ENCODE results near the gene PDHX.

Gene PDHX

GRCh38 chr11:34970480-34970879, 54.1 kb downstream of the PDHX start:
- no peak overlapping the region for H3K27ac ChIP-seq (ENCODE audit: low read depth, low read length)
- no peak overlapping the region for H3K4me3 ChIP-seq (ENCODE audit: low read depth in 1 of 2, low read length in 2 of 2)
- no peaks in the 10 kb centered on the region for H3K27me3 ChIP-seq (ENCODE audit: control insufficient read depth in 1 of 2, insufficient read depth in 2 of 2, low read length in 2 of 2)
- H3K36me3 ChIP-seq (ENCODE audit: control insufficient read depth in 1 of 2, insufficient read depth in 2 of 2, low read length in 2 of 2): peaks cover 4 to 20% of the 10 kb centered on the region in 2 donors
- no peak overlapping the region for H3K9ac ChIP-seq (ENCODE audit: low read depth in 1 of 2, low read length in 2 of 2)
- H3K4me1 ChIP-seq (ENCODE audit: control insufficient read depth in 1 of 2, insufficient read depth in 2 of 2, low read length in 2 of 2): no peaks in the 10 kb centered on the region
- no peaks in the 10 kb centered on the region for H3K9me3 ChIP-seq (ENCODE audit: control insufficient read depth in 1 of 2, low read length in 2 of 2)

GRCh38 chr11:34971928-34972327, 55.5 kb downstream of the PDHX start:
- H3K9me3 ChIP-seq (ENCODE audit: control insufficient read depth in 1 of 2, low read length in 2 of 2): no peaks in the 10 kb centered on the region
- H3K36me3 ChIP-seq (ENCODE audit: control insufficient read depth in 1 of 2, insufficient read depth in 2 of 2, low read length in 2 of 2): peaks cover 7 to 16% of the 10 kb centered on the region in 2 donors
- H3K27me3 ChIP-seq (ENCODE audit: control insufficient read depth in 1 of 2, insufficient read depth in 2 of 2, low read length in 2 of 2): no peaks in the 10 kb centered on the region
- H3K27ac ChIP-seq (ENCODE audit: low read depth, low read length): no peak overlapping the region
- H3K9ac ChIP-seq (ENCODE audit: low read depth in 1 of 2, low read length in 2 of 2): no peak overlapping the region
- H3K4me1 ChIP-seq (ENCODE audit: control insufficient read depth in 1 of 2, insufficient read depth in 2 of 2, low read length in 2 of 2): peaks cover 0 to under 1% of the 10 kb centered on the region in 2 donors
- H3K4me3 ChIP-seq (ENCODE audit: low read depth in 1 of 2, low read length in 2 of 2): no peak overlapping the region

DNA sequence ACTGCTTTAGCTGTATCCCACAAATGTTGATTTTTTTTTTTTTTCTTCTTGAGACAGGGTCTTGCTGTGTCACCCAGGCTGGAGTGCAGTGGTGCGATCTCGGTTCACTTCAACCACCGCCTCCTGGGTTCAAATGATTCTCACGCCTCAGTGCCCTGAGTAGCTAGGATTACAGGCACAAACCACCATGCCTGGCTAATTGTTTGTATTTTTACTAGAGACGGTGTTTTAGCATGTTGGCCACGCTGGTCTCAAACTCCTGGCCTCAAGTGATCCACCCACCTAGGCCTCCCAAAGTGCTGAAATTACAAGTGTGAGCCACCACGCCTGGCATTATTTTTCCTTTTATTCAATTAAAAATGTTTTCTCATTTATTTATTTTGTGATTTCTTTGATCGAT, 55.9 kb downstream of the PDHX start:
- H3K27ac ChIP-seq (ENCODE audit: low read depth, low read length): no peak overlapping the region
- H3K4me3 ChIP-seq (ENCODE audit: low read depth in 1 of 2, low read length in 2 of 2): no peak overlapping the region
- no peak overlapping the region for H3K9ac ChIP-seq (ENCODE audit: low read depth in 1 of 2, low read length in 2 of 2)
- H3K9me3 ChIP-seq (ENCODE audit: control insufficient read depth in 1 of 2, low read length in 2 of 2): no peaks in the 10 kb centered on the region
- peaks cover 0 to 4% of the 10 kb centered on the region in 2 donors for H3K4me1 ChIP-seq (ENCODE audit: control insufficient read depth in 1 of 2, insufficient read depth in 2 of 2, low read length in 2 of 2)
- no peaks in the 10 kb centered on the region for H3K27me3 ChIP-seq (ENCODE audit: control insufficient read depth in 1 of 2, insufficient read depth in 2 of 2, low read length in 2 of 2)
- peaks cover 7 to 16% of the 10 kb centered on the region in 2 donors for H3K36me3 ChIP-seq (ENCODE audit: control insufficient read depth in 1 of 2, insufficient read depth in 2 of 2, low read length in 2 of 2)

DNA sequence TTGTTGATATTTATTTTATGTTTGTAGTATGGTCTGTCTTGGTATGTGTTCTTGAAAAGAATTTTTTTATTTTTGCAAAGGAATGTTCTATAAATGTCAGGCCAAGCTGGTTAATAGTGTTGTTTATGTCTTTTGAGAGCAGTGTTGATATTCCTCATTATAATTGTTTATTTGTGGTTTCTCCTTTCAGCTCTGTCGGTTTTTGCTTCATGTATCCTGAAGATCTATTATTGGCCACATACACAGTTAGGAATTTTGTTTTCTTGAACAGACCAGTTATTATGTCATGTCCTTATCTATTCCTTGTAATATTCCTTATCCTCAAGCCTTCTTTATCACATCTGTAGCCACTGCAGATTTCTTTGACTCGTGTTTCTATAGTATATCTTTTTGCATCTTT, 56.5 kb downstream of the PDHX start:
- Histone ChIP-seq H3K9ac (ENCODE audit: low read depth in 1 of 2, low read length in 2 of 2) (no peak overlapping the region), H3K9me3 (ENCODE audit: control insufficient read depth in 1 of 2, low read length in 2 of 2) (no peaks in the 10 kb centered on the region), H3K4me1 (ENCODE audit: control insufficient read depth in 1 of 2, insufficient read depth in 2 of 2, low read length in 2 of 2) (peaks cover 0 to 4% of the 10 kb centered on the region in 2 donors), H3K27ac (ENCODE audit: low read depth, low read length) (no peak overlapping the region), H3K36me3 (ENCODE audit: control insufficient read depth in 1 of 2, insufficient read depth in 2 of 2, low read length in 2 of 2) (peaks cover 7 to 15% of the 10 kb centered on the region in 2 donors), H3K27me3 (ENCODE audit: control insufficient read depth in 1 of 2, insufficient read depth in 2 of 2, low read length in 2 of 2) (no peaks in the 10 kb centered on the region), H3K4me3 (ENCODE audit: low read depth in 1 of 2, low read length in 2 of 2) (no peak overlapping the region)

- Histone ChIP-seq H3K4me3 (ENCODE audit: low read depth in 1 of 2, low read length in 2 of 2) (no peak overlapping the region), H3K27me3 (ENCODE audit: control insufficient read depth in 1 of 2, insufficient read depth in 2 of 2, low read length in 2 of 2) (no peaks in the 10 kb centered on the region), H3K9ac (ENCODE audit: low read depth in 1 of 2, low read length in 2 of 2) (no peak overlapping the region), H3K4me1 (ENCODE audit: control insufficient read depth in 1 of 2, insufficient read depth in 2 of 2, low read length in 2 of 2) (peaks cover 0 to 4% of the 10 kb centered on the region in 2 donors), H3K27ac (ENCODE audit: low read depth, low read length) (no peak overlapping the region), H3K9me3 (ENCODE audit: control insufficient read depth in 1 of 2, low read length in 2 of 2) (no peaks in the 10 kb centered on the region), H3K36me3 (ENCODE audit: control insufficient read depth in 1 of 2, insufficient read depth in 2 of 2, low read length in 2 of 2) (peaks cover 3 to 16% of the 10 kb centered on the region in 2 donors)
Measured at GRCh38 chr11:34975482-34975881, 59.1 kb downstream of the PDHX start.

DNA sequence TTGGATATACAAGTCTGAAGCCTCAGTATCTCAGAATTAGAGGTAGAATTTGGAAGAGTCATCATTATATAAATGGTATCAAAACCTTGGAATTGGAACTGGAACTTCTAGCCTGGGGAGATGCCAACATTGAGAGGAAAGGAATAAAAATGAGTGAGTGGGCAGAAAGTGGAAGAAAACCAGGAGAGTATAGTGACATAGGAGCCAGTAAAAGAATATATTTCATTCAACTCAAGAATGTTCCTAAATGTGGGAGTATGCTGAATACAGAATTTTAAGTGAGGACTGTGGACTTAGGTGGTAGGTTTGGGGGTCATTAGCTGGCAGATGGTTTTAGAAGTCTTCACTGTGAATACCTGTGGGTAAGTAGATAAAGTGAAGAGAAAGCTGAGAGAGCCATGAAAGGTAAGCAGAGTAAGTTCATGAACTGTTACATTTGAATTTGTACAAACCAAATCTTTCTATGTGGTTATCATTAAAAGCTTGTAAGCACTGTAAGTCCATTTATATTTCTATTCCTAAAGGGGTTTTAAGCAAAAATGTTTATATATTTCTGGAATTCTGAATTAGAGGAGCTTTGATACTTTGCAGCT, 60.2 kb downstream of the PDHX start:
- no peak overlapping the region for H3K9ac ChIP-seq (ENCODE audit: low read depth in 1 of 2, low read length in 2 of 2)
- no peak overlapping the region for H3K27ac ChIP-seq (ENCODE audit: low read depth, low read length)

DNA sequence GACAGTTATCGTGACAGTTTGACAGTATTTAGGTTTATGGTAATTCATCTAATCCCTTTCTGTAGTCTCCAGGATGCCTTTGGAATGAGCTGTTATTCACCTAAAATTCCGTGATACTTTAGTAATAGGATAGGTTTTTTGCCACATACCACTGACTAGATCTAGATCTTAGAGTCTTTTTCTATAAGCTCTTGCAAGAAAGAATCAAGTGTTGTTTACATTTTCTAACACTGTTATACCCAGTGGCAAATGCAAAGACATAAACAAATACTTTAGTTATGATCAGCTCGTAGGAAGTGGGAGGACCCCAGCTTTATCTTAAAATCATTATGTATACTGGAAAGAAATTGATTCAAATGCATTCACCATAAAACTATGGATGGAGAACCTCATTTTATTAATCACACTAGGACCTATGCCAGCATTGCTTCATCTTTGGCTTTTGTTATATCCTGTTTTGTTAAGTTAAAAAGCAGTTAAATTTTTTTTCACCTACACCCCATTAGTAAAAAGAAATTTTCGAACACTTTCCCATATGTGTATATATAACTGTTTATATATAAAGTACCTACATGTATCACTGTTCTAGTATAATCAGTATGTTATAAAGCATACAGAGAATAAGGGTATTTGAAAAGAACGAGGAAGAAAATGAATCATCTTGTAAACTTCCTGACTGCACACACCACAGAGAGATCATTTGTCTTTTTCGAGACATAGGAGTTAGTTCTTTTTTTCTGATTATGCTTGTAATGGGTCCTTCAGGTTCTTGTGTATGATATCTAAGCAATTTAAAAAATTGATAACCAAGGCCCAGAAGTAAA, 60.9 kb downstream of the PDHX start:
- Histone ChIP-seq H3K4me3 (ENCODE audit: low read depth in 1 of 2, low read length in 2 of 2) (no peak overlapping the region), H3K27ac (ENCODE audit: low read depth, low read length) (no peak overlapping the region), H3K9me3 (ENCODE audit: control insufficient read depth in 1 of 2, low read length in 2 of 2) (no peaks in the 10 kb centered on the region), H3K9ac (ENCODE audit: low read depth in 1 of 2, low read length in 2 of 2) (no peak overlapping the region), H3K27me3 (ENCODE audit: control insufficient read depth in 1 of 2, insufficient read depth in 2 of 2, low read length in 2 of 2) (no peaks in the 10 kb centered on the region), H3K36me3 (ENCODE audit: control insufficient read depth in 1 of 2, insufficient read depth in 2 of 2, low read length in 2 of 2) (peaks cover 3 to 16% of the 10 kb centered on the region in 2 donors), H3K4me1 (ENCODE audit: control insufficient read depth in 1 of 2, insufficient read depth in 2 of 2, low read length in 2 of 2) (peaks cover 0 to 4% of the 10 kb centered on the region in 2 donors)

More for the DNA sequence above, 60.2 kb downstream of the PDHX start:
- Histone ChIP-seq H3K36me3 (ENCODE audit: control insufficient read depth in 1 of 2, insufficient read depth in 2 of 2, low read length in 2 of 2) (peaks cover 3 to 18% of the 10 kb centered on the region in 2 donors), H3K9me3 (ENCODE audit: control insufficient read depth in 1 of 2, low read length in 2 of 2) (no peaks in the 10 kb centered on the region), H3K27me3 (ENCODE audit: control insufficient read depth in 1 of 2, insufficient read depth in 2 of 2, low read length in 2 of 2) (no peaks in the 10 kb centered on the region), H3K4me1 (ENCODE audit: control insufficient read depth in 1 of 2, insufficient read depth in 2 of 2, low read length in 2 of 2) (peaks cover 0 to 4% of the 10 kb centered on the region in 2 donors), H3K4me3 (ENCODE audit: low read depth in 1 of 2, low read length in 2 of 2) (no peak overlapping the region)

DNA sequence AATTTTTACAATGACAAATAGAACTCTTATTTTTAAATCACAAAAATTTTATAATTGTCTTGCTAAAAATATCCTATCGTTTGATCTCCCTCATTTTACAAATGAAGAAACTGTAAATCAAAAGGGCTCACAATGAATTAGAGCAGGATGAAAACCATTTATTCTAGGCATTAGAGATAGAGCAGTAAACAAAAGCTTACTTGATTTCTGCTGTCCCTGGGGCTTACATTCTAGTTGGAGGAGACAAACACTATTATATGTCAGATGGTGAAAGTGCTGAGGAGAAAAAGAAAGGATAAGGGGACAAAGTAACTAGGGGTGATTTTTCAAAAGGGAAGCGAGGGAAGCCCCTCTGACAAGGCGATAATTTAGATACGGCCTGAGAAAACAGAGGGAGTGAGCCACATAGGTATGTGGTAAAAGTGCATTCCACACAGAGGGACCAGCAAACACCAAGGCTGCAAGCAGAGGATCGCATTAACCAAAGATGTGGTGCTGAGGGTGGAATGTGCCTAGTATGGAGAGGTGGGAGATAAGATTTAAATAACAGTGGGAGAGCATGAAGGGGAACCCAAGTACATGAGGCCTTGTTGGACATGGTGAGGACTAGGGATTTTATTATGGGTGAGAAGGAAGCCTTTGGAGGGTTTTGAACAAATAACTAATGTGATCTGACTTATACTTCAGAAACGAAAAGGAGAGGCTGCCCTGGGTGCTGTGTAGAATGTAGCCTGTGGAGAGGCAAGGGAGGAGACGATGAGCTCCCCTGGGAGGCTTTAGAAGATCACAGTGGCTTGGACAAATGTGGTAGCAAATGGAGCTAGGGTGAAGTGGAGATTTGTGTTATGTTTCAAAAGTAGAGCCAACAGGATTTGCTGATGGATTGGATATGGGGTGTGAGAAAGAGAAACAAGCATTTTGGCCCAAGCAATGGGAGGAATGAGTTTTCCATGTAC, 62.1 kb downstream of the PDHX start:
- Histone ChIP-seq H3K27me3 (ENCODE audit: control insufficient read depth in 1 of 2, insufficient read depth in 2 of 2, low read length in 2 of 2) (no peaks in the 10 kb centered on the region), H3K36me3 (ENCODE audit: control insufficient read depth in 1 of 2, insufficient read depth in 2 of 2, low read length in 2 of 2) (peaks cover 3 to 12% of the 10 kb centered on the region in 2 donors), H3K9me3 (ENCODE audit: control insufficient read depth in 1 of 2, low read length in 2 of 2) (no peaks in the 10 kb centered on the region), H3K4me3 (ENCODE audit: low read depth in 1 of 2, low read length in 2 of 2) (no peak overlapping the region), H3K9ac (ENCODE audit: low read depth in 1 of 2, low read length in 2 of 2) (no peak overlapping the region), H3K27ac (ENCODE audit: low read depth, low read length) (no peak overlapping the region), H3K4me1 (ENCODE audit: control insufficient read depth in 1 of 2, insufficient read depth in 2 of 2, low read length in 2 of 2) (peaks cover 0 to 4% of the 10 kb centered on the region in 2 donors)

GRCh38 chr11:34984514-34984913, 68.1 kb downstream of the PDHX start:
- H3K27ac ChIP-seq (ENCODE audit: low read depth, low read length): no peak overlapping the region
- H3K4me1 ChIP-seq (ENCODE audit: control insufficient read depth in 1 of 2, insufficient read depth in 2 of 2, low read length in 2 of 2): no peaks in the 10 kb centered on the region
- H3K27me3 ChIP-seq (ENCODE audit: control insufficient read depth in 1 of 2, insufficient read depth in 2 of 2, low read length in 2 of 2): no peaks in the 10 kb centered on the region
- H3K4me3 ChIP-seq (ENCODE audit: low read depth in 1 of 2, low read length in 2 of 2): no peak overlapping the region
- H3K36me3 ChIP-seq (ENCODE audit: control insufficient read depth in 1 of 2, insufficient read depth in 2 of 2, low read length in 2 of 2): peaks cover 3 to 20% of the 10 kb centered on the region in 2 donors
- no peak overlapping the region for H3K9ac ChIP-seq (ENCODE audit: low read depth in 1 of 2, low read length in 2 of 2)
- H3K9me3 ChIP-seq (ENCODE audit: control insufficient read depth in 1 of 2, low read length in 2 of 2): no peaks in the 10 kb centered on the region

Data from duodenal mucosa (tissue), 2 donors.